HPDE6-E6E7 (cell line): ENCODE measurements around the gene ATG7.
A peak's percentile ranks its signal among the peaks of the same experiment; 100 is the strongest.

Experiments used
- DNase-seq: peaks from one replicate; pipeline ENCODE4 v3.0.0; 2011; ENCODE audit warnings: missing footprints; ENCODE audit errors: extremely low spot score

The ATG7 gene, protein sequence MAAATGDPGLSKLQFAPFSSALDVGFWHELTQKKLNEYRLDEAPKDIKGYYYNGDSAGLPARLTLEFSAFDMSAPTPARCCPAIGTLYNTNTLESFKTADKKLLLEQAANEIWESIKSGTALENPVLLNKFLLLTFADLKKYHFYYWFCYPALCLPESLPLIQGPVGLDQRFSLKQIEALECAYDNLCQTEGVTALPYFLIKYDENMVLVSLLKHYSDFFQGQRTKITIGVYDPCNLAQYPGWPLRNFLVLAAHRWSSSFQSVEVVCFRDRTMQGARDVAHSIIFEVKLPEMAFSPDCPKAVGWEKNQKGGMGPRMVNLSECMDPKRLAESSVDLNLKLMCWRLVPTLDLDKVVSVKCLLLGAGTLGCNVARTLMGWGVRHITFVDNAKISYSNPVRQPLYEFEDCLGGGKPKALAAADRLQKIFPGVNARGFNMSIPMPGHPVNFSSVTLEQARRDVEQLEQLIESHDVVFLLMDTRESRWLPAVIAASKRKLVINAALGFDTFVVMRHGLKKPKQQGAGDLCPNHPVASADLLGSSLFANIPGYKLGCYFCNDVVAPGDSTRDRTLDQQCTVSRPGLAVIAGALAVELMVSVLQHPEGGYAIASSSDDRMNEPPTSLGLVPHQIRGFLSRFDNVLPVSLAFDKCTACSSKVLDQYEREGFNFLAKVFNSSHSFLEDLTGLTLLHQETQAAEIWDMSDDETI

DNA sequence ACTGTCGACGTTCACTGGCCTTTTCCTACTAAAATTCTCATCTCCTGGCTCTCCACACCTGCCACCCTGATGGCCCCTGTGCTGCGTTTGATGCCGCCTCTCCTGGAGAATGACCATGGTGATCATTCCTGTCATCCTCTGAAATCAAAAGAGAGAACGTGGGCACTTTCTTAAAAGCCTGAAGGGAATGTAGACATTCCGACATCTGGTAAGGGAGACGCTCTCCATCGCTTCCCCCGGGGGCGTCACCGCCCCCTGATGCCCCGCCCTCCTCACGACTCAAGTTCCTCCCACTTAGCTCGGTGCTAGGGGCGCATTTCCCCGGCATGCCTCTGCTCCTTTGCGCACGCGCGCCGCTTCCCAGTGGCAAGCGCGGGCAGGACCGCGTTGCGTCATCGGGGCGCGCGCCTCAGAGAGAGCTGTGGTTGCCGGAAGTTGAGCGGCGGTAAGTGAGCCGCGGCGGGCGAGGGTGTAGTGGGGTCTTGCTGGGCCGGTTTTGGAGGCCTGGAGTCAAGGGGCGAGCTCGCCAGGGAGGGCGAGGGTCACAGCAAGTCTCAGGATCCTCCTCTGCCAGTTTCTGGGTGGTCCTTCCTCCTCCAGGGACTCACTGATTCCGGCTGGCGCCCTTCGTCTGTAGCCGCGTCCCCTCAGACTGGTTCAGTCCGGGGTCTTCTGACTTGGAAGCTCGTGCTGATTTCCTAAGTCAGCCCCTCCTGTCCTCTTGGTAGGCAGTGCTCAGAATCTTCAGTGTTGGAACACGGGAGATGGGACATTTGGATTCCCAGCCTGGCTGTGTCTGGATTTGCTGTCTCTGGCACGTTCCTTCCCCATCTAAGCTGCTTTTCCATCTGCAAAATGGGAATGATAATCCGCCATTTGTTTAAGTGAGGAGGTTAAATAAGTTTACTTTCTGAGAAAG, at the start of gene ATG7:
Gene ATG7, plus strand, starts transcription at position 412 of the 919 bp plus-strand sequence. CDS start 26,299 bp downstream, outside the sequence.
- DNase-seq = peak; percentile 59

DNA sequence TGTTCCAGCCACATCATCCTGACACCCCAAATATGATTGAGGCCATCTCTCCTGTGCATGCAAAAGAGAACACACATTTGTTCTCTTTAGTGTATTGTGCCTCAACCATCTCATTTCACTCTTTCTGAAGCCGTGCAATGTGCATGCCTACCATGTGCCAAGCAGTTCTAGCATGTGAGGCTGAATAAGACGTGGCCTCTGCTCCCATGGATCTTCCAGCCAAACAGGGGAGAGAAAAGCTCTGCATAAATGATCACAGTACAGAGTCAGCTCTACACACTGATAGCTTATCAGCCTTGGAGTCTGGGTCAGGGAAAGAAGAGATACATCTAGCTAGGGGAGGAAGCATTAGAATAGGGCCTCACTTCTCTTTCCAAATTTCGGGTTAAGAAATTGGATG, 48.2 kb upstream of the ATG7 start:
- no peak for DNase-seq

DNA sequence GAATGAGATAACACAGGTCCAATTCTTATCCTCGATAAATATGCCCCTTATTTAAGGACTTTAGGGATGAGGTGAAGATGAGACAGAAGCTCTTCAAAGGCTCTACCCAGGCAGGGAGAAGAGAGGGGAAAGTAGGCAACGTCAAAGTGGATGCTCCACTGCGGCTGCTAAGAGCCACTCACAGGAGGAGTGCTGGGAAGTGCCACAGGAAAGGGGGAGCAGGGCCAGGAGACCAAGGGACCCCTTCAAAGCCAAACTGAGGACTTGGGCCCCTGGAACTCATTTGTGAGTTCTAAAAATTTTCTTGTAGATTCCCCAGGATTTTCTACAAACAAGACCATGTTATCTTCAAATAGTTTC, 47.3 kb upstream of the ATG7 start:
- DNase-seq = no peak

DNA sequence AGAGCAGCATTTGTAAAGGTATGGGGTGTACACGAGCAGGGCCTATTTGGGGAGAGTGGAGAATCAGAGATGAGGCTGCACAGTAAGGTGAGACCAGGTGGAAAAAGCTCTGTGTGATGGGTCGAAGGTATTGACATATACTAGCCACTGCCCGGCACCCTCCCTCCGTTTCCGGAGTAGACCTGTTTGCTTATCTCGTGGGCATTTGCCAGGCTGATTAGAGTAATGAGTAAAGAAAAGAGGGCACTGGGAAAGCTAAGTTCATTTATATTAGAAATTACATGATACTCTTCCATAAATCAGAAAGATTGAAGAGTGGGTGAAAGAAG, 46.2 kb upstream of the ATG7 start:
- DNase-seq = no peak

DNA sequence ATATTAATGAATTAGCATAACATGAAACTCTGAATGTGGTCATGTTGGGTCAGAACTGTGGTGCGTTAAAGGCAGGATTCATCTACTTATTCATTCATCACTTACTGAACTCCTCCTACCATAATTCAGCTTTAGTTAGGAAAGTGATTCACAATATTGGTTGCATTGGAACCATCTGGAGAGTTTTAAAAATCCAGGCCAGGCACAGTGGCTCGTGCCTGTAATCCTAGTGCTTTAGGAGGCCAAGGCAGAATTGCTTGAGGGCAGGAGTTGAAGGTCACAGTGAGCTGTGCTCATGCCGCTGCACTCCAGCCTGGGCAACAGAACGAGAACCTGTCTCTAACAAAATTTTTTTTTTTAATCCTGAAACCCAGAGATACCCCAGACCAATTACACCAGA, 44.2 kb upstream of the ATG7 start:
- no peak for DNase-seq

DNA sequence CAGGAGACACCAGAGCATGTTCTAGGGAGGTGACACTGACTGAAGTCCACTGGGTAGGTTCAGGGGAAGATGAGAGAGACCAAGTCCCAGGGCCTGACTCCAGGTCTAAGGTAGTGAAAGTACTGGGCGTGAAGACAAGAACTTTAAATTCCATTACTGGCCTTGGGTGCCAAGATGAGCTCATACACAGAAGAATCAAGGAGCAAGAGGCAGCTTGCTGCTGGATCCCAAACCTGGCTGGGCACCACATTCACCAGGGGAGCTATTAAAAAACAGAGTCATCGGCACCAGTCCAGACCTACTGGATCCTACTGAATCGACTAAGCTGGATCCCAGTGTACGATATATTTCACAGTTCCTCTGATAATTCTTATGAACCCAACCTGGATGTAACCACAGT, 42.1 kb upstream of the ATG7 start:
- DNase-seq = no peak

DNA sequence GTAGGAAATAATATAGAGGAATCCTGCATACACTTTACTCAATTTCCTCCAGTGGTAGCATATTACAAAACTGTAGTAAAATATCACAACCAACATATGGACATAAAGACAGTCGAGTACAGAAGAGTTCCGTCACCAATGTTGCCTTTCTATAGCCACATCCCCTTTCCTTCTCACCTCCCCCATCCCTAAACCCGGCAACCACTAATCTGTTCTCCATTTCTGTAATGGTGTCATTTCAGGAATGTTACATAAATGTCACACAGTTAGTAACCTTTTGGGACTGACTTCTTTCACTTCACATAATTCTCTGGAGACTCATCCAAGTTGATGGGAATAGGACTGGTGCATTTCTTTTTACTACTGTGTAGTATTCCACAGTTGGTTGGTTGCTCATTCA, 41.4 kb upstream of the ATG7 start:
- DNase-seq = no peak

DNA sequence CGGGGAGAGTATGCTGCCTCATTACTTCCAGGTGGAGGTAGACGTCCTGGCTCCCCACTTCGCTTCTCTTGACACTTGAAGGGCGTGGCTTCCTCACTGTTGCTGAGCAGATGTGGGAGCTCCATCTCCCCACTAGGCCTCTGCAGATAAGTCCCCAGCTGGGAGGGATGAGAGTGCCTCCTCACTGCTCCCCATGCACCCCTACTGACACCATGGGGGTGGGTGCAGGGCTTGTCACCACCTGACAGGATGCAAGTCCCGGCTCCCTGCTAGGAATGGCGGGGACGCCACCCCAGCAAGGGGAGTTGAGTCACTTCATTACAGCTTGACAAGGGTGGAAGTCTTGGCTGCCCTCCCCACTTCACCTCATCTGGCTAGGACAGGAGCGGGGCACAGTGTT, 36.8 kb upstream of the ATG7 start:
- no peak for DNase-seq

DNA sequence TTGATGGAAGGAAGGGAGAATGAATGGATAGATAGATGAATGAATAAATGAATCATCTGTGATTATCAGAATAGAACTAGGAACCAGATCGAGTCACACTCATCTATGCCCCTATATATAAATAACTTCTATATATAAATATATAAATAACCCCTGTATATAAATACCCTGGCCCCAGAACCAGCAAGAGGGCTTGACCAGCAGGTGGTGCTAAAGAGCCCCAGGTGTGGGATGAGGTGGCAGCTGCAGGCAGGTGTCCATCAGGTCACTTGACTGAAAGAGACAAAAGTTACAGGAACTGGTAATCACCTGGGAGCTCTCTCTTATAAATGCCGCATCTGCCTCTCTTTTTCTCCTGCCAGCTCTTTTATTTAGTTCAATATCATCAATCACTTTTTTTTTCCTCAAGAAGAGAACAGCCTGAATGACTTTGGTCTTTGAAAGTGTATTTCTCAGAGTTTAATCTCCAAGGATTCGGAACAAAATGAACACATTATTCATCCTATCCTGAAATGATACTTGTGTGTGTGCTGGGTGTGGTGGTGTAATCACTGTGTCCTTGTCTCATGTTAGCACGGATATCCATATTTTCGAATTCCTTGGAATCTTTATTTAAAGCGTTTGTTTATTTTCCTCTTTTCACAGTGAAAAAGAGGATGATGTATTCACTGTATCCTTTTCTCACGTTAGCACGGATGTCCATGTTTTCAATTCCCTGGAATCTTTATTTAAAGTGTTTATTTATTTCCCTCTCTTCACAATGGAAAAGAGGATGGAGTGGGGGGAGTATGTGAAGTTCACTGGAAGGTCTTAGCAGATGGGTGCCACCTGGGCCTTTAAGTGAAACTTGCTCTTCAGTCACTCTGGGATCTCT, 35.4 kb upstream of the ATG7 start:
- DNase-seq = no peak

DNA sequence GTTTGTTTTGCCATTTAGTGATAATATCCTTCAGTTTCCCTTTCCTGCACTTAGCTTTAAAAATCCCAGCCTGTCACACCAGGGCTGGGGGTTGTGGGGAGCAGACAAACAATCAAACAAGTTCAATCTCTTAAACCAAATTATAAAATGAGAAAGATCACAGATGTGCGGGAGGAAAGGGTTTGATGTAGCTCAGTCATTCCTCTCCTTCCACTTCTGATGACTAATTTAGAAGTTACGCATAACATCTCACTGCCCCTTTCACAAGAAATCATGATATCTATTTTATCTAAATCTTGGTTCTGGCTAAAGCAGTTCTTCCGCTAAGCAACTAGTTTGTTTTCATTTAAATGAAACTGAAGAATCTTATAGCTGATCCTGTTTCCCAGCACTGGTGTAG, 34.1 kb upstream of the ATG7 start:
- no peak for DNase-seq

DNA sequence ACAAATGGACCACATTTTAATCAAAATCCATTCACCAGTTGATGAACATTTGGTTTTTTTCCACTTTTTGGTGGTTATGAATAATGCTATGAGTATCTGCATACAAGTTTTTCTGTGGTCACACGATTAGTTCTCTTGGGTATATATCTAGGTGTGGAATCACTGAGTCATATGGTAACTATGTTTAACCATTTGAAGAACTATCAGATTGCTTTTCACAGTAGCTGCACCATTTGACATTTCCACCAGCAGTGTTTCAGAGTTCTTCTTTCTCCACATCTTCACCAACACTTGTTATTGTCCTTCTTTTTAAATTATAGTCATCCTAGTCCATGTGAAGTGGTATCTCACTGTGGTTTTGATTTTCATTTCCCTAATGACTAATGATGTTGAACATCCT, 33.3 kb upstream of the ATG7 start:
- no peak for DNase-seq

DNA sequence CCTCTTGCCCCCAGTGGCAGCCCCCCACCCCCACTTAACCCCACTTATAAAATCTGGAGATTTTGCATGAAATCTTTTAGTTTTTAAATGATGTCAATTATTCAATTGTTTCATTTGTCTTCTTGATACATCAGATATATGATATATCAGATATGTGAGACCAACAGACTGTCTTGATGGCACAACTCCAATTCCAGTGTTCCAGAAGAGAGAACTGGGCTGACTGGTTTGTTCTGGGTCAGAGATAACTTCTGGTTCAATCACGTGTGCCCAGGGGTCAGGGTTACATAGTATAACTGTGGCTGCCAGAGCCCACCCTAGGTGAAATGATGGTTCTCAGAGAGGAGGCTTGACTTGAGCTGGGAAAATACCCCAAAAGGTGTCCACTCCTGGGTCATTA, 32.4 kb upstream of the ATG7 start:
- DNase-seq = no peak

DNA sequence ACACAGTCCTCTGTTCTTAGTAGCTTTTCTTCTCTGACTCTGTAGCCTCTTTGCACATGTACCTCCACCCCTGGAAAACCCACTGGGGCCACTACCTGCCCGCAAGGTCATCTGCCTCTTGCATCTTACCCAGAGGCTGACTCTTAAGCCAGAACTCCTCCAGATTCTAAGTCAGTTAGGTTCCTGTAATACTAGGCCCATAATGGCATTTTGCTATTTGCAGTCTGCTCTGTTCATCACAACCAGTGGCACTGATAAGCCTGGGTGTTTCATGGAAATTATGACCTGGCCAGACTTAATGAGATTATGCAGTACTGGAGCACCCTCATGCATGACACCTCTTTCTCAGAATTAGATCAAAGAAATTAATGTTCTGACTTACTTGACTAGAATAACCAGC, 31.7 kb upstream of the ATG7 start:
- DNase-seq = no peak

DNA sequence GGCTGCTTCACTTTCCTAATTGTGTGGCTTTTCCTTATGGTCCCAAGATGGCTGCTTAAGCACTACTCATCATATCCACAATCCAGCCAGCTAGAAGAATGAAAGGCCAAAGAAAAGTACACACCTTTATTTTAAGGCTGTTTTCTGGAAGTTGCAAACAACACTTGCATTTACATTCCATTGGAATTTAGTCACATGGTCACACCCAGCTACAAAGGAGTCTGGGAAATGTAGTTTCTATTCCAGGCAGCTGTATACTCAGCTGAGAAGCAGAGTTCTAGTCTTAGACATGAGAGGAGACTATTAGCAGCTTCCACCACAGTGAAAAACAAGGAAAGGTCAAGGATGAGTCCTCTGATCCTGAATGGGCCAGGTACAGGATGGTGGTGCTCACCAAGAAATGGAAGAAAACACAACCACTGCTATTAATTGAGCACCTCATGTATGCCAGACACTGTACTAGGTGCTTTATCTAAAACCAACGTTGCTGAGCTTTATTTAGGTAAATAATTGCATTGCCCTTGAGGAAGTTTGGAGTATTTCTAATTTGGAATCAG, 28.0 kb upstream of the ATG7 start:
- no peak for DNase-seq

DNA sequence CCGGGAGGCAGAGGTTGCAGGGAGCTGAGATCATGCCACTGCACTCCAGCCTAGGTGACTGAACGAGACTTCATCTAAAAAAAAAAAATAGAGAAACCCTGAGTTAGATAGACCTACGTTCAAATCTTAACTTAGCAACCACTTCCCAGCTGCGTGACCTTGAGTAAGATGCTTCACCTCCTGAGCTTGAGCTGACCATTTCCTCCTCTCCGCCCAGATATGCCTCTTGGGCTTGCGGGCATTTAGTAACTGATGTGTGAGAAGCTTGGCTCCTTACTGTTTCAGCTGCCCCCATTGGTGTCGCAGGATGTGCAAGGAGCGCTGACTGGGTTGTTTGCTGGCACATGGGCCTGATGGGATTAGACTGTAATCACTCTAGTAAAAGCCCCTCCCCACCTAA, 26.9 kb upstream of the ATG7 start:
- no peak for DNase-seq

DNA sequence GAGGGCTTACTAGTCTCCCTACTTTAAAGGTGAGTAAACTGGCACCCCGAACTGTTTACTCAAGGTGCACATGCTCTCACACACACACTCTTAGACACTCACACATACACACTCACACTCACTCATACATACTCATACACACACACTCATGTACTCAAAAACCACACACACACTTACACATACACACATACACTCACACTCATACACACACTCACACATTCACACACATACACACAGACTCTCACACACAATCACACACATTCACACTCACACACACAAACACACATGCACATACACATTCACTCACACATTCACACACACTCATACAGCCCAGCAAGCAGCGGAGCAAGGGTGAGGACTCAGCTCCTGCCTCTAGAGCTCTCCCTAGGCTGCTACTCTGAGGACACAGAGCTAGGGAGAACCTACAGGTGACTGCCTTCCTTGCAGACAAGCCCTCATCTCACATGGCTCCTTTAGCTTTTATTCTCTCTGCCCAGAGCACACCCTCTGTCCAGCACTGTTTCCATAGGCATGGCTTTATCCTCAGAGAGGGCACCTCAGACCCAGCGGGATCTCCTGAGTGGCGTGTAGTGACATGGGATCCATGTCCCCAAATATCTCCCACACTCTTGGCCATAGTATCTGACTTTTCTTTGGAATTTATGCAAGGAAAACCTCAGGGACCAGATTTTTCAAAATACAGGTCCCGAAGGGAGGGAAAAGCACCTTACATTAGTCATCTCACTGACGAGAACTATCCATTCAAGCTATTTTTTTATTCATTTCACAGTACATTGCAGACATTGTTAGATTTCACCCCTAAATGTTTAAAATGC, 26.2 kb upstream of the ATG7 start:
- DNase-seq = no peak

DNA sequence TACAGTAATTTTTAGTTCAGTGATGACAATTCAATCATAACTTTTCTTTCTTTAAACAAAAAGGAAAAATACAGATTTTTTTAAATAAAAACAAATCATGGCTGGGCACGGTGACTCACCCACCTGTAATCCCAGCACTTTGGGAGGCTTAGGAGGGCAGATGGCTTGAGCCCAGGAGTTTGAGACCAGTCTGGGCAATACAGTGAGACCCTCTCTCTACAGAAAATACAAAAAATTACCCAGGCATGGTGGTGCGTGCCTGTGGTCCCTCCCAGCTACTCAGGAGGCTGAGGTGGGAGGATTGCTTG, 25.6 kb upstream of the ATG7 start:
- no peak for DNase-seq

DNA sequence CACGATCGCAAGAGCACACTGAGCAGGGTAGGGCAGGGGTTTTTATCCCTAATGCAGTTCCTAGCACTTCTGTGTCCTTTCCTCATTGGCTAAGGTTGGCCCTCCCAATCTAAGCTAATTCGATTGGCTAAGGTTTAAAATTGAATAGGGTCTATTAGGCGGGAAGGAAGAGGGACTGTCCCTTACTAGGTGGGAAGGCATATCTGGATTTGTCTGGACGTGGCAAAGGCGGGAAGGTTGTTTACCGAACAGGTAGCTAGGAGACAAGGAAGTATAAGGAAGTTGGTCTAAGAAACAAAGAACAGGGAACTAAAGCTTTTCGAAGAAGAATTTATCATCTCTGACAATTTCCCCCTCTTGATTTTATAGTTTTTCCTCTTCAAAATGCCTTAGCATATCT, 24.8 kb upstream of the ATG7 start:
- DNase-seq = no peak

DNA sequence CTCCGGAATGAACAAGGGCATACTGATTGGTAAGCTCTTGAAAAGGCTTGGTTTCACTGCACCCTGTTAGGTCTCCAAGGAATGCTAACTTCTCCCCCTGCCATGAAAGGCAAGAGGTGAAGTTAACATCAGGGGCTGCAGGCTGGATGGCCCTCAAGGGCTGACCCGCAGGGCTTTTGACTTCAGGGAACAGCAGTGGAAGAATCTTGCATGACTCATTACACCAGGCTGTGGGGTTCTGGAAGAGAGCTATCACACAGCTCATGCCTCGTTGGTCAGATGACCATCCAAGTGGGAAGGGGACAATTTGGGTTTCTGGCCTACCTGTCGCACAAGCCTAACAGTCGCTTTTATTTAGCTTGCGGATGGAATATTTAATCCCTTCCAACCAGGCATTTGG, 23.6 kb upstream of the ATG7 start:
- DNase-seq = no peak
